Liver (tissue), 9 donors: ENCODE results near the gene LPAR4. TPM values are rescaled to one million over a fixed set of nuclear protein-coding genes. Genes with fewer than 3 reads are reported as not detected.
"Not testable (repeated sequence)": the region's sequence is repeated elsewhere in the genome, so short reads cannot be mapped to it uniquely, and the experiment has no call there.

ENCODE experiments used
- DNase-seq: peaks from one replicate; pipeline ENCODE4 v3.0.0-alpha.2; 2017; ENCODE audit warnings: low spot score
- H3K27ac ChIP-seq, 2 donors: one replicate each; pipeline ENCODE4 v1.7.0; 2013; ENCODE audit warnings: inconsistent platforms in 2 of 2, low read length in 2 of 2, control low read depth in 1 of 2, low read depth in 1 of 2, mild to moderate bottlenecking in 1 of 2
- H3K27me3 ChIP-seq, 4 donors: one replicate each; pipeline versions ENCODE4 v1.6.1 to v1.7.0; 2013; ENCODE audit warnings: low read length in 3 of 4, inconsistent platforms in 1 of 4, mild to moderate bottlenecking in 1 of 4, moderate library complexity in 1 of 4; ENCODE audit not compliant: control insufficient read depth in 4 of 4, insufficient read depth in 4 of 4
- H3K36me3 ChIP-seq, 4 donors: one replicate each; pipeline versions ENCODE4 v1.6.1 to v1.7.0; 2013; ENCODE audit warnings: low read length in 3 of 4, mild to moderate bottlenecking in 3 of 4, low read depth in 1 of 4, moderate library complexity in 1 of 4; ENCODE audit not compliant: control insufficient read depth in 4 of 4, insufficient read depth in 3 of 4
- H3K4me1 ChIP-seq, 4 donors: one replicate each; pipeline versions ENCODE4 v1.6.1 to v1.7.0; 2013; ENCODE audit warnings: low read length in 3 of 4, mild to moderate bottlenecking in 3 of 4, moderate library complexity in 1 of 4; ENCODE audit not compliant: control insufficient read depth in 4 of 4, insufficient read depth in 4 of 4
- H3K4me3 ChIP-seq, 3 donors: one replicate each; pipeline versions ENCODE4 v1.6.1 to v1.7.0; 2013; ENCODE audit warnings: low read length in 3 of 3, control low read depth in 1 of 3, low read depth in 1 of 3, mild to moderate bottlenecking in 1 of 3
- H3K9ac ChIP-seq, 2 donors: one replicate each; pipeline ENCODE4 v1.7.0; 2013; ENCODE audit warnings: low read length in 2 of 2, mild to moderate bottlenecking in 2 of 2, moderate library complexity in 2 of 2, control low read depth in 1 of 2, low read depth in 1 of 2
- H3K9me3 ChIP-seq, 4 donors: one replicate each; pipeline versions ENCODE4 v1.6.1 to v1.7.0; 2013; ENCODE audit warnings: low read length in 3 of 4; ENCODE audit not compliant: control insufficient read depth in 4 of 4
- FOXA2 ChIP-seq: IDR thresholded peaks from 2 replicates; pipeline ENCODE4 v1.6.1; 2016; ENCODE audit warnings: antibody characterized with exemption
- HNF4A ChIP-seq, 2 donors: conservative IDR thresholded peaks; 2 replicates each; pipeline ENCODE4 v1.6.1; 2016; ENCODE audit warnings: antibody characterized with exemption in 2 of 2, mild to moderate bottlenecking in 2 of 2
- WGBS: extraction: QIAGEN DNeasy Blood & Tissue Kit; methylation state at CpG from one replicate; pipeline ENCODE4 v1.1.7; 2013; 5-methylcytosine and 5-hydroxymethylcytosine counted together
- polyA plus RNA-seq, 2 donors: library from polyadenylated mRNA; stranded (reverse) in 1 of 2; unstranded in 1 of 2; fragments of 200-250 nt in 1 of 2; fragments of >200 nt in 1 of 2; fragmentation: Nextera tagmentation in 1 of 2; extraction: Ambion mirVana in 1 of 2; gene quantifications; one replicate each; pipeline versions ENCODE4 v1.2.1 to v1.2.3, GENCODE V29; 2013 to 2015
- total RNA-seq, 2 donors: library from RNA; depleted of rRNA; stranded (reverse); fragments of >200 nt; gene quantifications; one replicate each; pipeline ENCODE4 v1.2.3, GENCODE V29; 2014
- TF ChIP-seq, protein P1 (sequence below): IDR thresholded peaks from 2 replicates; pipeline ENCODE4 v1.6.1; 2016; ENCODE audit warnings: antibody characterized with exemption, mild to moderate bottlenecking
- donor health status: healthy.
- donor health status: healthy.
- donor health status: healthy.
- donor health status: healthy.
- donor health status: healthy.

Gene LPAR4
- total and polyA plus RNA-seq, 4 donors: 0.33 TPM; not detected in 3

DNA sequence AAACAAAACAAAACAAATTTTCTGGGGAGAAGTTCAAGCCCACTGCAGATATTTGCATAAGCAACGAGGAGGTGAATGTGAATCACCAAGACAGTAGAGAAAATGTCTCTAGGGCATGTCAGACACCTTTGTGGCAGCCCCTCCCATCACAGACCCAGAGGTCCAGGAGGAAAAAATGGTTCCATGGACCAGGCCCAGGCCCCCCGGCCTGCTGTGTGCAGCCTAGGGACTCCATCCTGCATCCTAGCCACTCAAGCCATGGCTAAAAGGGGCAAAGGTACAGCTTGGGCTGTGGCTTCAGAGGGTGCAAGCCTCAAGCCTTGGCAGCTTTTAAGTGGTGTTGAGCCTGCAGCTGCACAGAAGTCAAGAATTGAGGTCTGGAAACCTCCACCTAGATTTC is 54.0 kb downstream of the LPAR4 start:
- Histone ChIP-seq H3K9ac (no peak overlapping the region), H3K27me3 (peaks cover 0 to 4% (median 0%) of the 10 kb centered on the region in 4 donors), H3K36me3 (no peaks in the 10 kb centered on the region), H3K4me3 (no peak overlapping the region), H3K4me1 (no peaks in the 10 kb centered on the region), H3K27ac (no peak overlapping the region), H3K9me3 (no peaks in the 10 kb centered on the region)
- WGBS: 49% methylated on average over 2 of the region's 2 CpGs
- TF ChIP-seq, protein P1, sequence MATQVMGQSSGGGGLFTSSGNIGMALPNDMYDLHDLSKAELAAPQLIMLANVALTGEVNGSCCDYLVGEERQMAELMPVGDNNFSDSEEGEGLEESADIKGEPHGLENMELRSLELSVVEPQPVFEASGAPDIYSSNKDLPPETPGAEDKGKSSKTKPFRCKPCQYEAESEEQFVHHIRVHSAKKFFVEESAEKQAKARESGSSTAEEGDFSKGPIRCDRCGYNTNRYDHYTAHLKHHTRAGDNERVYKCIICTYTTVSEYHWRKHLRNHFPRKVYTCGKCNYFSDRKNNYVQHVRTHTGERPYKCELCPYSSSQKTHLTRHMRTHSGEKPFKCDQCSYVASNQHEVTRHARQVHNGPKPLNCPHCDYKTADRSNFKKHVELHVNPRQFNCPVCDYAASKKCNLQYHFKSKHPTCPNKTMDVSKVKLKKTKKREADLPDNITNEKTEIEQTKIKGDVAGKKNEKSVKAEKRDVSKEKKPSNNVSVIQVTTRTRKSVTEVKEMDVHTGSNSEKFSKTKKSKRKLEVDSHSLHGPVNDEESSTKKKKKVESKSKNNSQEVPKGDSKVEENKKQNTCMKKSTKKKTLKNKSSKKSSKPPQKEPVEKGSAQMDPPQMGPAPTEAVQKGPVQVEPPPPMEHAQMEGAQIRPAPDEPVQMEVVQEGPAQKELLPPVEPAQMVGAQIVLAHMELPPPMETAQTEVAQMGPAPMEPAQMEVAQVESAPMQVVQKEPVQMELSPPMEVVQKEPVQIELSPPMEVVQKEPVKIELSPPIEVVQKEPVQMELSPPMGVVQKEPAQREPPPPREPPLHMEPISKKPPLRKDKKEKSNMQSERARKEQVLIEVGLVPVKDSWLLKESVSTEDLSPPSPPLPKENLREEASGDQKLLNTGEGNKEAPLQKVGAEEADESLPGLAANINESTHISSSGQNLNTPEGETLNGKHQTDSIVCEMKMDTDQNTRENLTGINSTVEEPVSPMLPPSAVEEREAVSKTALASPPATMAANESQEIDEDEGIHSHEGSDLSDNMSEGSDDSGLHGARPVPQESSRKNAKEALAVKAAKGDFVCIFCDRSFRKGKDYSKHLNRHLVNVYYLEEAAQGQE: no peak
- TF ChIP-seq FOXA2 (no peak), HNF4A (conservative IDR thresholded peaks at IDR 0.05) (no peak)
- DNase-seq: no peak

DNA sequence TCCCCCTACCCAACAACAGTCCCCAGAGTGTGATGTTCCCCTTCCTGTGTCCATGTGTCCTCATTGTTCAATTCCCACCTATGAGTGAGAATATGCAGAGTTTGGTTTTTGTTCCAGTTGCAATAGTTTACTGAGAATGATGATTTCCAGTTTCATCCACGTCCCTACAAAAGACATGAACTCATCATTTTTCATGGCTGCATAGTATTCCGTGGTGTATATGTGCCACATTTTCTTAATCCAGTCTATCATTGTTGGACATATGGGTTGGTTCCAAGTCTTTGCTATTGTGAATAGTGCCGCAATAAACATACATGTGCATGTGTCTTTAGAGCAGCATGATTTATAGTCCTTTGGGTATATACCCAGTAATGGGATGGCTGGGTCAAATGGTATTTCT is 55.0 kb downstream of the LPAR4 start:
- H3K27me3 ChIP-seq, H3K9me3 ChIP-seq, H3K4me1 ChIP-seq, H3K4me3 ChIP-seq, H3K9ac ChIP-seq, DNase-seq, H3K27ac ChIP-seq, H3K36me3 ChIP-seq: not testable (repeated sequence)
- WGBS: 63% methylated on average over 3 of the region's 3 CpGs

Other genes with a start within 250 kb of the LPAR4 start
- gene RTL3, start 88.4 kb upstream of the LPAR4 start, total RNA-seq: not detected
- not detected for gene RTL3, start 88.4 kb upstream of the LPAR4 start, polyA plus RNA-seq
- gene P2RY10, start 197.7 kb downstream of the LPAR4 start, total RNA-seq: 1 to 10 TPM in 1 of 2 donors, under 1 TPM in 1; 0.25 to 1.8 TPM
- gene P2RY10, start 197.7 kb downstream of the LPAR4 start, polyA plus RNA-seq: under 1 TPM; 0.17 to 0.25 TPM